ENCODE measurements around the gene C3.

GRCh38 chr19:6734096-6734696, 13.7 kb upstream of the C3 start:
- TF ChIP-seq CTCF (IDR thresholded peaks at IDR 0.05; ENCODE audit: poor library complexity) (no peak), EZH2phosphoT487 (IDR thresholded peaks at IDR 0.05; ENCODE audit: low read depth, severe bottlenecking, unreplicated experiment) (no peak)

Data from hepatocyte (in vitro differentiated cells).